ENCODE measurements around the gene SNX7.

Gene SNX7

DNA sequence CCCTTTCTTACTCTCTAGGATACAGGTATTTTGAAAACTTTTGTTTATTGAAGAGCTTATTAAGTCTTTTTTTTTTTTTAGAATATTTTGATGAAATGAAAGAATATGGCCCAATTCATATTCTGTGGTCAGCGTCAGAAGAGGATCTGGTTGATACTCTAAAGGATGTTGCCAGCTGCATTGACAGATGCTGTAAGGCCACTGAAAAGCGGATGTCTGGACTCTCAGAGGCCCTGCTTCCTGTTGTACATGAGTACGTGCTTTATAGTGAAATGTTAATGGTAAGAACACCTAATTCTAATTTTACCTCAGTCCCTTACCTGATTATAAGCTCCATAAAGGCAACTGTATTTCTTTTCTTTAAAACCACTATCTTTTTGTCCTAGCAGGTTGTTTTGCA, 37.1 kb downstream of the SNX7 start:
- no peak for DNase-seq

DNA sequence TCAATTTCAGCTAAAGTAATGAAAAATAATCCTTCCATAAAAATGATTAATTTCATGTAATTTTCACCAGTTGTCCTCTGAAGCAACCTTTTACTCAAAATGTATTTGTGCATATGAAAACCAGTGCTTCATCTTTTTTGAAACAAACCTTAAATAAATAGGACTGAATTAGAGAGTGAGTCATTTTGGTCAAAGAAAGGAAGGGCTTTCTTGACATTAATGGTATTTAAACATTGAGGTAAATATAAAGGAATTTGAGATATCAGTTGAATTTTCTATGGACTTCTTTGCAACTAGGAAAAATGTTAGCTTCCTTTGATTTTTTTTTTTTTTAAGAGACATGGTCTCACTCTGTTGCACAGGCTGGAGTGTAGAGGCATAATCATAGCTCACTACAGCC, 38.7 kb downstream of the SNX7 start:
- no peak for DNase-seq

DNA sequence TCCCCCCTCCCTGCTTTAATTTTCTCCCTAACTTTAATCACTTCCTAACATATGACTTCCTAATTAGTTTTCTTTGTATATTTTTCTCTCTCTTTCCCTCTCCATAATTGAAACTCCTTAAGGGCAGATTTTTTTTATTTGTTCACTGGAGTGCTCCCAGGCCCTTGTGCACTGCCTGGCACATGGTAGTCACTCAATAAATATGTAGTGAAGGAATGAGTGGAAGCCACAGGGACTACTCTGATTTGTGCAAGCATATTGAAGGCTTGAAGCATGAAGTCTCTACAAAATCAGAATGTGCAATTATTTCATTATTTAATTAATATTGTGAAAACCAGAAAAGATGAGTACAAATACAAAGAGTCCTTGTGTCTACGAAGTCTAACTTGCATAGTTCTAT, 41.5 kb downstream of the SNX7 start:
- no peak for DNase-seq

DNA sequence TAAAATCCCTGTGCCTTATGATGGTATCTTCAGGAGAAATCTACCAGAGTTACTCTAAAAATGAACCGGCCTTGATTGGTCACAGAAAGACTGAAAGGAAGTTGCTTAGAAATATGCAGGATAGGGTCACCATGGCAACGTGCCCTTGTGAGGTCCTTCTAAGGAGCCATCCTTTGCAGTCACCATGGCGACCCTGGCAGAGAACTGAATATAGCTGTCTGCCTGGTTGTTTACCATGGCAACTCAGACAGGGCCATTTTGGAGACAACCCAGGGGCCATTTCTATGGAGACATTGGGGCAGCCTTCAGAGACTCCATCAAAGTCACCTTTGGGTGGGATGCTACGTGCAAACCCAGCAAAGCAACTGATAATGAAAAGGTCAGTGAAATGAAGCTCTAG, 43.0 kb downstream of the SNX7 start:
- DNase-seq: no peak

DNA sequence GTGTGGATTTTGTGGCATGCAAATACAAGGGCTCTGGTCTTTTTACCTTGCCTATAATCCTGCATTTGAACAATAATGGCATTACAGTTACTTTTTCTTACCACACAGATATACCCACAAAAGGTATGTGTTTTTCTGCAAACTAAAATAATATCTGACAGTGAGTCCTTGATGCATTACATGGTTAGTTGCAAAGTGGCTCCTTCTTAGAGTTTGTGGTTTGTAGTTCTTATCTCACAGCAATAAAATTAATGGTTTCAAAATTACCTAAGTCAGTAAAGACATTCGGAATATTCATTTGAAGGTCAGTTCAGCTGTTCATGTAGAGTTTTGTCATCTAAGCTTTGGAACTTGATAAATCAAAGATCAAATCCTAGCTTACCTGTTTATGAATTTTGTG, 43.5 kb downstream of the SNX7 start:
- no peak for DNase-seq

DNA sequence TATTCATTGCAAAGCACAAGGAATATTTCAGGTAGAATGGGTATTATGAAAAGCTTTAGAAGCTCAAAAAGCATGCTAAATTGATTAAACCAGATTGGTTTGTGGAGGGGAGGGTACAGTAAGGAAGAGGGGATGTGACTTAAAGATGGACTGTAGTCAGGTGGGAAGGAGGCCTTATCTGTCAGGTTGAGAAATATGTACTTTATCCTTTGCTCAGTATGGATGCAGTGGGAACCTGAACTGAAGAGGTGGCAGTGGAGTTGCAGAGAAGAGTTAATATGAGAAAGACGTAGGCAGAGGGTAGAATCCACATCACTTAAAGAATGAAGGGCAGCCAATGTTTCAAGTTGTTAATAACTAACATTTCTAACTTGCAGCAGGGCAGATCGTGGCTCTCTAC, 44.1 kb downstream of the SNX7 start:
- no peak for DNase-seq

DNA sequence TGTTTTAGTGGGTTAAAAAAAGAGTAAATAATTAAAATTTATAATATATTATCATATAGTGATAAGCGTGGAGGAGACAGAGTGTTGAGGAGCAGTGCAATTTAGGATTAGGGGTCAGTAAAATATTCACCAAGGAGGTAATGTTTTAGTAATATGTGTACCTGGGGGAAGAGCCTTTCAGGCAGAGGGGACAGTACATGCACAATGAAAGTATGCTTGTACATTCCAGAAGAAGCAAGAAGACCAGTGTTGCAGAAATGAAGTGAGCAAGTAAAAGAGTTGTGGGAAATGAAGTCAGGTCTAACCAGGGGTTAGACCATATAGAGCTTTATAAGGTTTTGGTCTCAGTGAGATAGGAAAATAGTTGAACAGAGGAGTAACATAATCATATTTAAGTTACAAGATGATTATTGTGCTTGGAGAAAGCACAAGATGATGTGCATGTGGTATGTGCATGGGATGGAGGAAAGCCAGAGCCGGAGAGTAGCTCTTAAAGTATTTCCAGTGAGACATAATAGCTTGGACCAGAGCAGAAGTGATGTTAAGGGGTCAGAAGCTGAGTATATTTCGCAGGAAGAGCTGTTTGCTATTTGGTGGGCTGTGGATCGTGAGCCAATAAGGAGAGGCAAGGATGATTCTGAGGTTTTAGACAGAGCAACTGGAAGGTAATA, 44.8 kb downstream of the SNX7 start:
- no peak for DNase-seq

DNA sequence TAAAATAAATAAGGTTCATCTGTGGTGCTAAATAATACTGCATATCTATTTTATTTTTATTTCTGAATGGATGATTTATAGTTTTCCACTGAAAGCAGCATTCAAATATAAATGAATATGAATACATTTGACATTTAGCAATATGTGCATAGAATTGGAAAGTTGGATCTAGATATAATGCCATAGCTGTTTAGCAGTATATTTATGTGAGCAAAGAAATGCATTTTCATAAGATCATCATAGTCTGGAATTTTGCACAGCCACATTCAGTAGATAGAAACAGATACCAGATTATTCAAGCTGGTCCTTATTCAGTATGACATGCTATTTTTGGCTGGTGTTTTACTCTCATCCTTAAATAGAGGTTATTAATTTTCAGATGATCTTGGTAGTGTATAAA, 46.0 kb downstream of the SNX7 start:
- no peak for DNase-seq

DNA sequence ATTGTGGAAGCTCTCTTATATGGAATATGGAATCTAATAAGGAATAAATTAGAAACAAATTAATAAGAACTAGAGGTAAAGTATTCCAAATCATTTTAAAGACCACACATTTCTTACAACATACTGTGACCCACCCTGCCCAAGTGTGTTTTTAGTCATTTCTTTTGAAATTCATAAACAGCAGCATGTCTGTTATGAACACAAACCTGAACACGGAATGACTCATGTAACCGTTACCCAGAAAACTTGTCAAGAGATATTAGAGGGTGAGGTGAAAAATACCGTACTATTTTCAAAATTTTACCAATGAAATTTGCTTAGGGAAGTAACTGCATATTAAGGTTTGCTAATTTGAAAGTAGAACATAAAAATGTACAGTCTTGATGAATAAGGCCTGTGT, 48.4 kb downstream of the SNX7 start:
- DNase-seq: no peak

DNA sequence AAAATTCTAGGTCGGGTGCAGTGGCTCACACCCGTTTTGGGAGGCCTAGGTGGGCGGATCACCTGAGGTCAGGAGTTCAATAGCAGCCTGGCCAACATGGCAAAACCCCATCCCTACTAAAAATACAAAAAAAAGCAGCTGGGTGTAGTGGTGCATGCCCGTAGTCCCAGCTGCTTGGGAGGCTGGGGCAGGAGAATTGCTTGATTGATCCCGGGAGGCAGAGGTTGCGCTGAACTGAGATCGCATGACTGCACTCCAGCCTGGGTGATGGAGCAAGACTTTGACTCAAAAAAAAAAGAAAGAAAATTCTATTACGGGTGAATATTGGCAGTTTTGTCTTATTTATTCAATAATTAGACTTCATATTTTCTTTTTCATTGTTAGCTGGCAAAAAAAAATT, 62.1 kb downstream of the SNX7 start:
- no peak for DNase-seq

DNA sequence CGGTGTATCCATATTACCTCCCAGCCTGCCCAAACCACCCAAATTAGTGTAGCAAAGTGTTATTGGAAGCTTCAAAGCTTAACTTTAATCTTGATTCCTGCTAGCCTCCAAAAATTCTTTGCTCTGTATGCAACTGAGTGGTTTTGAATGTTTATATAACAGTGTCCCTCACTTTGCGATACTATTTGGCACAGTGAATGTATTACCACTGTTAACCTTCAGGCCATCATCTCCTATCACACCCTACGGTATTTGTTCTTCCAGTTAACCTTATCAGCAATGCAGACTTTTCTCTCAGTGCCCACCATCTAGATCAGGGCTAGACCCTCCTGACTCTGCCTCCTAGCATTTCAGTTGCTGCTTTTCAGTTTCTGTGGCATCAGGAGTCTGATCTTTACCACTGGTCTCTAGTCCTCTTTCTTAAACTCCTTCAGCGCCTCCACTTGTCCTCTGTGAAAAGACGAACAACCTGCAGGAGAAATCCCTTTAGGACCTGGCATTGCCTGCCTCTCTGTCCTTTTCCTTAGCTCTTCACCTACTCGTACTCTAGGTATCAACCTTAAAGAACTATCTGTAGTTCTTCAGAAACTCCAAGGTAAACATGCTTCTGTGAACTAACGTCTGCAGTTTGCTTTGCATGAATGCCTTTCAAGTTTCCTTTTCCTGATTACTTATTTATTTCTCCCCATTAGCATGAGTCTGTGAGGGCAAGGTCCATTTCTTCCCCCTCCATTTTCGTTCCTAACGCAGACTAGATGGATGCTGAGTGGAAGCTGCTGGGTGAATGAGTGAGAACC, 71.7 kb downstream of the SNX7 start:
- DNase-seq: no peak

DNA sequence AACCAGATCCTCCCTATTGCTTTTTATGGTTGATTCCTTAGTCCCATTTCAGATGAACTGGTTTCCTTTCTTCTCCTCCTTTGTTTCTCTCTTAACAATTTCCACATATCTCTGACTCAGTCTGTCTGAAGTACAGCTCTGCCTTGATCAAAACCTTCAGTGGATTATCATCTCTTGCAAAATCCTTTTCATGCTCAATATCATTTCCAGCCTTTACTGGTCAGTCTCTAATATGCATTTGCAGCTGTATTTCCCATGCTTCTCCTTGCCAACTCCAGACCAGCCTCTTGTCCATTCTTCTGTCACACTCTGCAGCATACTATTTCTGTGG, 72.2 kb downstream of the SNX7 start:
- DNase-seq: no peak

DNA sequence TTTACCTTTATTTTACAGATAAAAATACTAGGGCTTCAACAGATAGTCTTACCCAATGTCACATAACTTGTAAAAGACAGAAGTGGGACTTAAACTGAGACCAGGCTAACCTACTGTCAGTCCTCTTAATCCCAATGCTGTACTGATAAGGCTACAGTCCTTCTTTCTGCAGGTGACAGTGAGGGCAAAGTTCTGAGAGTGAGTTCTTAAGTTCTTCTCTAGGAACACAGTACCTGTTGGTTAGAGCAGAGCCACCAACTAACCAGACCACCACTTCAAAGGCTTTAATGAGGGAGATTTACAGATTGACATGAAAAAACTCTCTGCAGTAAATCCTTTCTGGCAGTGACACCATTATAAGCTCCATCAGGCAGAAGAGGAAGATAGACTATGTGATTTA, 74.2 kb downstream of the SNX7 start:
- DNase-seq: no peak

DNA sequence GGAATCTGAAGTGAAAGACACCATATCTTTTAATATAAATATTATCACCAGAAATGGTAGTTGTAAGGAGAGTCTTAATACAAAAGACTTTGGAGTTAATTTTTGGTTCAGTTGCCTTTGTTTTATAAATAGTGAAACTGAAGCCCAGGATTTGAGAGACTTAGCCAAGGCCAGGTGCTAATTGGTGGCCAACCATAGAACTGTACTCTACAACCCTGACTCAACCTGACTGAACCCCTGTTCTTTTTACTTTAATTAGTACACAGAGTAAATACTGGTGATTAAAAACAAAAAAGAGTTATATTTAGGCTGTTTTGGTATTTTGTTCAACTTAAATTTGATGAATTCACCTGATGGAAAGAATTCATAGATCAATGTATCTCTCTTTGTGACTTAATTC, 76.3 kb downstream of the SNX7 start:
- DNase-seq: no peak

DNA sequence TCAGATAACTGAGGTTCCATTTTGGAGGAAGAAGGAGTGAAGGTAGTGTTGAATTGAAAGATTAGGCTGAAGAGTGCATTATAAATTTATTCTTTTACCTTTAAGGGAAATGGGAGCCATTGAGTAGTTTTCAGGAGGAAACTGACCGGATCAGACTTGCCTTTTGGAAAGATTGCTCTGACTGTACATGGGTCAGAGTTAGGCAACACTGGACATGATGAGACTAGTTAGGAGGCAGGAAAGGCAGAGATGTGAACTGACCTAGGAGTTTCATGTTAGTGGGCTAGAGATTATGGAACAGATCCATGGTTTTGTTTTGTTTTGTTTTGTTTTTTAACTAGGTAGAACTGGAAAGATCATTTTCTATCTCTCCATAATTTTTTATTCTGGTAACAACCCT, 78.2 kb downstream of the SNX7 start:
- no peak for DNase-seq

DNA sequence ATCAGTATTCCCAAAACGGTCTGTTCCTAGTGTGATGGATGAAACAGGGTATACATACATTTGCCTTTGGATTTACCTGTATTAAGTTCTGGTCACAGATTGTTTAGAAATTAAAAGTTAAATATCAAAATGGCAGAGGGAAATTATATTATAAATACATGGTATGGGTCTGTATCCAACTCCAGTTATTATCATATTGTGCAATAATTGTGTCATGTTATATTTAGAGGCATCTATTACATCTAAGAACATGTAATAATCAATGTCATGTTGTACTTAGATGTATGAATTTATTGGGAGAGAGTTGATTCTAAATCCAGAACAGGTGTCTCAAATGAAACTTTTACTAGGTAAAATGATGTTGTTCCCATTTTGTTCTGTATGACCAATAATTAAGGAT, 79.6 kb downstream of the SNX7 start:
- DNase-seq: no peak

DNA sequence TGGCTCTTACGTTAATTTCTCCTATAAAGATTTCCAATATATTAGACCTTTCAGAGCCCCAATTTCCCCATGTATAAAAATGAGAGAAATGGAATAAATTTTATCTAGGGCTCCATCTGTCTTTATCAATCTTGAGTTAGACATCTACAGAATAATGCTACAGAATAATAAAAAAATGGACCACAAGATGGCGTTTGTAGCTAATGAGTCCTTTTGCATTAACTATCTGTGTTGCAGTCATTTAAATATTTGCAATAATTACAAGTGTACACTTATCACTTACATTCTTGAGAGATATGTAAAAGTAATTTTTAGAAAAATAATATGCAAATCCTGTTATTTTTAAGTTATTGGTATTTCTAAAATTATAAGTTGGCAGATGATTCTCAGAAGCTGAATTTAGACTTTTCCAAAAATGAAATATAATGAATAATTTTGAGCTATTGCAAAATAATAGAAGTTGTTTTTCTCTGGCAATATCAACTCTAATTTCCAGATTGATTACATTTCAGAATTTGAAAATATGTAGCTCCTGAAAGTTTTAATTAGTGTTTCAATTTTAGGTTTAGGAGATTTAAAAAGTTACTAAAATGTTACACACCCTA, 87.7 kb downstream of the SNX7 start:
- DNase-seq: no peak

DNA sequence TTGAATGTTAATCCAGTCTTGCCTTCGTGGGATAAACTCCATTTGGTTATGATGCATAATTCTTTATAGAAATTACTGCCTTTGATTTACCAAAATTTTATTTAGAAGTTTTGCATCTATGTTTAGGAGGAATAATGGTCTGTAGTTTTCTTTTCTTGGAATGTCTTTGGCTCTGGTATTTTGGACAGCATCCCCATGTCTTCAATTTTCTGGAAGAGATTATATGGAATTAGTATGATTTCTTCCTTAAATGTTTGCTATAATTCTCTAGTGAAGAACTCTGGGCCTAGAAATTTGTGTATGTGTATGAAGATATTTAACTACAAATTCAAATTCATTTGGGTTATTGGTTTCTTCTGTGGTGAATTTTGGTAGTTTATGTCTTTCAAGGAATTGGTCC, 92.7 kb downstream of the SNX7 start:
- no peak for DNase-seq

DNA sequence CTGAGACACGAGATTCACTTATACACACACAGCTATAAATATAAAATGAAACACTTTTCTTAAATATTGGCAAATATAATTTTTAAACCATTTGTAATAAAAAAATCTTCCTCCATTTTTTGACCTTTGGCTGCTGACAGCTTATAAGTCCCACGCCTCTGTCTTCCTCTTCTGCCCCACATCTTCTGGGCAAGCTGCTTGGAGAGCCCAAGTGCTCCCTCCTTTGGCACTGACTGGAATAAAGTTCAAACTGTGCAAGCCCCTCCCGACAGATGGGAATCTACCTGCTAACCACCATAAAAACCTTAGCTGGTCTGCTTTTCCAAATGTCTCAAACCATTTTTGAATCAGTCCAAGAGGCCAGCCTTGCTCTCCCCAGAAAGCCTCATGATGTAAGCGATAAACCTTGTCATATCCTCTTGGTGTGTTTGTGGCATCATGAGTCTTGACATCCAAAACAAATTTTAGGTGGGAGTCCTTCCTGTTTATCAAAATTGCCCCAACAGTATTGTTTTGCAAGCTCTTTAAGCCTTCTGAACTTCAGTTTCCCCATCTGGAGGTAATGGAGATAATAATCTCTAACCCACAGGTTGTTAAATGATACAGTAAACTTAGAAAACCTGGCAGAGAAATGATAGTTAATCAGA, 99.8 kb downstream of the SNX7 start:
- no peak for DNase-seq

DNA sequence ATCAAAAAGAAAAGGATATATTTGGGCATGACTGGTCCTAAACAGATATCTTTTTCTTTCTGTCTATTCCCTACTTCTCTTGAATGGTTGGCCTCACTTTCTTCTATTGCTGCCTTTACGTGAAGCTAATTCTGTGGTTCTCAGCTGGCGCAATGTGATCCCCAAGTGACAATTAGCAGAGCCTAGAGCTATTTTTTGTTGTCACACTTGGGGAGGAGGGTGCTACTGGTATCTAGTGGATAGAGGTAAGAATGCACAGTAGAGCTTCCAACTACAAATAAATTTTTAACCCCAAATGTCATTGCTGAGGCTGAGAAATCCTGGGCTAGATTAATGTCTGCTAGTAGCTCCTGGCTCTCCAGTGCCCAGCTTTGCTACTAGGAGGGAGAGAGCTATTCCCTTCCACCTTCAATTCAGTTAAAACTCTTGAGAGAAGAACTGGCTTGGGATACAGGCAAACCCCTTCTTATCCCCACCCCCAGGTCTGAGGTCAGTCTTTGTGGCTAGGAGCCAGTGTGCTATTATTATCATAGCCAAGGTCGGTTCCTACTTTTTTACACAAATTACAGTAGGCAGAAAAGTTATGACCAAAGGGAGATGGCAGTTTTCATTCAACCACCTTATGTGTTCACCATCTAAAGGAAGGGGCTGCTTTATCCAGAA, 102.1 kb downstream of the SNX7 start:
- DNase-seq: no peak

DNA sequence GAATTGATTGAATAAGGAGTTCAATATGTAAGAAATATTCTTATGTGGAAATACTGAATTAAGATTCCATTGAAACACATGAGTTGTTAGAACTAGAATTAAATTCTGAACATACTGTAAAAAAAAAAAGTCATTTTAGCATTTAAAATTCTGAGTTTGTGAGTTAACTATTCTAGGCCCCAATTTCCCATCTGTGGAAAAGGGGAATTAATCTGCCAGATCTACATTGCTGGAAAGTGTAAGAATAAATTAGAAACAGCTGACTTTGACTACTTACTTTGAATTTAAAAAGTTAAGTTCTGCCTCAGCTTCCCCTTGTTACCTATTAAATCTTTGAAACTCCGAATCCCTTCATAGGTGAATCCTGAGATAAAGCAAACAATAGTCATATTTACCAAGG, 103.0 kb downstream of the SNX7 start:
- DNase-seq: no peak

DNA sequence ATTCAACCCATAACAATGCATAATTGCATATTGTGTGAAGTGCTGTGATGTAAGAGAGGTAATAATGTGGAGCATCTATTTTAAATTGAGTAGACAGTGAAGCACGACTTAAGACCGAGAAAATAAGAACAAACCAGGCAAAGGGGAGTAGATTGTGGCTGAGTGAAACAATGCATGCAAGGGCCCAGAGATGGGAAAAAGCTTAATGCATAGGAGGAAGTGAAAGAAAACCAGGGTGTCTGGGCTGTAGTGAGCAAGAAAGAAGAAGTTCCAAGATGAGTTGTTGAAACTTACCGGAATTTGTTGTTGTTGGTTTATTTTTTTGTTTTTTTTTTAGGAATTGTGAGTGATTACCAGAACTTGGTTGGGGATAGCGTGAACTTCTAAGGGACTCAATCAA, 104.7 kb downstream of the SNX7 start:
- no peak for DNase-seq

DNA sequence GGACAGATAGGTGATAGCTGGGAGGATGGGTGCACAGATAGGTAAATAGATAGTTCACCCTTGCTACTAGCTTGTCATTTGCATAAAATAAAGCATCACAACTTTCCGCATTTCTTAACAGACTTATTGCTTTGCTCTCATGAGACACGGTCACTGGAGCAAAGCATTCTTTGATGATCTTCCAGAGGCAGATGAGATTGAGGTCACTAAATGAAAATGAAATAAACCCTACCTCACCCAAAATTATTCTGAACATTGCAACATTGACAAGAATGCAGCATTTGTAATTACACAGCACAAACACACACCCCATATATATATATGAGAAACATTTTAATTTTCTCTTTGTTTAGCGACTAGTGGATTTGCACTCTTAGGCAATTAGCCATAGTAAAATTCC, 107.6 kb downstream of the SNX7 start:
- DNase-seq: no peak

DNA sequence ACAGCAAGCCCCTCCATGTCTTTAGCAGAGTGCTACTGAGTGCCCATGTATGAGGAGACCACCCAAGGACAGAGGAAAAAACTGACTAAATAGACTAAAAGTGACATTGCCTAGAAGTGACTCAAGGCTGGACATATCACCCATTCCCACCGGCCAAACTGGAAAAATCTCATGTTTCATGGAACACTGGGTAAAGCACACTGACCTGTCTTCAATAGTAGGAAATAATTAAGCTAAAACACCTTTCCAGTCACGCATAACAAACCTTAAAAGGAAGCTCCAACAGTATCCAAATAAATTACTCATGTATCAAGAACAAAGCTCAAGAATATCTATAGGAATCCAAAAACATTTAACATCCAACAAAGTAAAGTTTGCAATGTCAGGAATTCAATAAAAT, 120.4 kb downstream of the SNX7 start:
- DNase-seq: no peak

Data from effector CD4-positive, alpha-beta T cell (primary cell).